Measurements from ENCODE around the gene CT55.

- TF ChIP-seq CTCF (IDR thresholded peaks at IDR 0.05) (no peak), POLR2AphosphoS5 (IDR thresholded peaks at IDR 0.05; ENCODE audit: insufficient read depth in 1 of 2, low read depth in 1 of 2) (no peak)
These were observed 2.7 kb downstream of the CT55 start for GRCh38 chrX:135168486-135168885.

Data from vagina (tissue), 2 donors.